Ectodermal cell (in vitro differentiated cells): Measurements from ENCODE around the gene MYL7.
A peak's percentile ranks its signal among the peaks of the same experiment; 100 is the strongest.

Source experiments
- H3K27ac ChIP-seq: 2 replicates; pipeline ENCODE4 v1.7.0; 2013; ENCODE audit warnings: mild to moderate bottlenecking, low read depth, low read length; ENCODE audit not compliant: insufficient read depth, poor library complexity, severe bottlenecking
- H3K27me3 ChIP-seq: 2 replicates; pipeline ENCODE4 v1.7.0; 2013; ENCODE audit warnings: mild to moderate bottlenecking, low read length; ENCODE audit not compliant: insufficient read depth, control insufficient read depth, poor library complexity, severe bottlenecking
- H3K36me3 ChIP-seq: one replicate; pipeline ENCODE4 v1.7.0; 2013; ENCODE audit warnings: low read length; ENCODE audit not compliant: control insufficient read depth, insufficient read depth
- H3K4me1 ChIP-seq: one replicate; pipeline ENCODE4 v1.7.0; 2013; ENCODE audit warnings: low read length; ENCODE audit not compliant: control insufficient read depth, insufficient read depth
- H3K4me3 ChIP-seq: 2 replicates; pipeline ENCODE4 v1.7.0; 2013; ENCODE audit warnings: low read depth, low read length, control low read depth; ENCODE audit not compliant: insufficient read depth
- H3K9me3 ChIP-seq: 2 replicates; pipeline ENCODE4 v1.7.0; 2013; ENCODE audit warnings: mild to moderate bottlenecking, low read length, moderate library complexity; ENCODE audit not compliant: control insufficient read depth
- WGBS, 2 experiments: methylation state at CpG; one replicate each; pipeline ENCODE4 v1.1.7; 2013; ENCODE audit warnings: missing lambda C conversion rate in 2 of 2; 5-methylcytosine and 5-hydroxymethylcytosine counted together

The MYL7 gene

DNA sequence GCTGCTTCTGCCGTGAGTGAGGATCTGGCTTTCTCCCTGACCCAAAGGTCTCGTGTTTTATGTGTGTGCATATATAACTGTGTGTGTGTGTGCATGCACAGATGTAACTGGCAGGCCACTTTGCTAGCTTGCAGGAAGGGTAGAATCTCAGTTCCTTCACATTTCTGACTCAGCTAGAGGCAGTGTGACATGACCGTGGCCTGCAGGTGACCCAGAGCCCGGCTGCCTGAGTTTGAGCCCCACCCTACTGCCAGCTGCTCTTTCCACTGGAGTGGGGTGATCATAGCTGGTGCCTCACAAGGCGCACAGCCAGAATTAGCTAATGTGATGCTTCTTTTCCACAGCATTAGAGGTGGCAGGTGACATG is 9.3 kb upstream of the MYL7 start:
- no peaks in the 10 kb centered on the region for H3K9me3 ChIP-seq
- peaks cover 11% of the 10 kb centered on the region for H3K27me3 ChIP-seq
- H3K4me3 ChIP-seq = no peak overlapping the region
- WGBS, 2 experiments = 91 to 92% methylated on average over 5 of the region's 5 CpGs
- peaks cover 16% of the 10 kb centered on the region for H3K4me1 ChIP-seq
- H3K36me3 ChIP-seq = no peaks in the 10 kb centered on the region
- no peak overlapping the region for H3K27ac ChIP-seq

GRCh38 chr7:44149571-44150465 is 8.7 kb upstream of the MYL7 start:
- H3K36me3 ChIP-seq = no peaks in the 10 kb centered on the region
- H3K27ac ChIP-seq = no peak overlapping the region
- H3K4me1 ChIP-seq = peaks cover 16% of the 10 kb centered on the region
- WGBS, 2 experiments = 93 to 94% methylated on average over 18 of the region's 18 CpGs
- H3K9me3 ChIP-seq = no peaks in the 10 kb centered on the region
- H3K27me3 ChIP-seq = peaks cover 17% of the 10 kb centered on the region
- H3K4me3 ChIP-seq = no peak overlapping the region

GRCh38 chr7:44148961-44149536 is 7.9 kb upstream of the MYL7 start:
- peaks cover 16% of the 10 kb centered on the region for H3K4me1 ChIP-seq
- no peak overlapping the region for H3K4me3 ChIP-seq
- H3K27ac ChIP-seq = no peak overlapping the region
- H3K27me3 ChIP-seq = peaks cover 25% of the 10 kb centered on the region
- 94% methylated on average over 9 of the region's 9 CpGs for WGBS, 2 experiments
- H3K36me3 ChIP-seq = no peaks in the 10 kb centered on the region
- H3K9me3 ChIP-seq = no peaks in the 10 kb centered on the region

GRCh38 chr7:44148166-44148565 is 7.0 kb upstream of the MYL7 start:
- H3K9me3 ChIP-seq = no peaks in the 10 kb centered on the region
- H3K27ac ChIP-seq = no peak overlapping the region
- peaks cover 16% of the 10 kb centered on the region for H3K4me1 ChIP-seq
- H3K36me3 ChIP-seq = no peaks in the 10 kb centered on the region
- H3K4me3 ChIP-seq = no peak overlapping the region
- WGBS, 2 experiments = 97 to 99% methylated on average over 2 of the region's 2 CpGs
- H3K27me3 ChIP-seq = peaks cover 29% of the 10 kb centered on the region

GRCh38 chr7:44147026-44147991 is 6.2 kb upstream of the MYL7 start:
- Histone ChIP-seq H3K27ac (no peak overlapping the region), H3K27me3 (peaks cover 29% of the 10 kb centered on the region), H3K9me3 (no peaks in the 10 kb centered on the region), H3K36me3 (no peaks in the 10 kb centered on the region), H3K4me3 (no peak overlapping the region), H3K4me1 (peaks cover 16% of the 10 kb centered on the region)
- WGBS, 2 experiments = 76 to 77% methylated on average over 33 of the region's 33 CpGs

DNA sequence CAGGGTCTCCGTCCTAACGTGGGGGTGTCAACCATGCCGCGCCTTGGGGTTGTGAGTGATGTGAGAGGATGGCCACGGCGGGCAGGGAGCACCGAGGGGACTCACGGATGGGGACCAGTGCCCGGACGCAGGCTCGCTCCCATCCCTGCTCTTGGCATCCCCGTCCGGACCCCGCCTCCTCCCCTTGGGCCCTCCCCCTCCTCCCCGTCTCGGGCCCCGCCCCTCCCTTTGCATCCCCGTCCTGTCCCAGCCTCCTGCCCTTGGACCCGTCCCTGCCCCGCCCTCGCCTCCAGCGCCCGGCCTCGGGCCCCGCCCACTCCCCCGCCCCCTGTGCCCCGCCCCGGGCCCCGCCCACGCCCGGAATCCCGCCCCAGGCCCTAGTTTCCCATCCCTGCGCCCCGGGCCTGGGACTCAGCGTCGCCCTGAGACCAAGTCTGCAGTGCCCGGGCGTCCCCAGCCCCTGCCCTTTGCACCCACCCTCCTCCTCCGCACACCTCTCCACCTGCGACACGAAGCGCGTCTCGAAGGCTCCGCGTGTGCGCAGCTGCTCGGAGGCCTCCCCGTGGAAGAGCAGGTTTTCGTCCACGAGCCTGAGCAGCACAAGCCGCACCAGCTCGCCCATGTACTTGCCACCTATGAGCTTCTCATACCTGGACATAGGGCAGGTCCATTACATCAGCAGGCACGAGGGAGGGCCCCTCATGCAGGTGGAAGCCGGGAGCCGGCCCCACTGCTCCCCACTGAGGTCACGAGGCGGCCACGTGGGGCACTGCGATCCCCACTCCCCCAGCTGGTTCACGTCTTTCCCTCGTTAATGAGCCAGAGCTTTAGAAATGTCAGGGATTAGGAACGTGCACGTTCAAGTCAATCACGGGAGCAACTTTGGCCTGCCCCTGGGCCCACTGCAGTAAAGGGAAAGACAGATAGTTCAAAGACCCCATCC is 5.1 kb upstream of the MYL7 start:
- H3K27me3 ChIP-seq = peaks cover 29% of the 10 kb centered on the region
- WGBS, 2 experiments = 32 to 33% methylated on average over 61 to 63 of the region's 65 CpGs
- H3K36me3 ChIP-seq = no peaks in the 10 kb centered on the region
- no peak overlapping the region for H3K27ac ChIP-seq
- peak overlapping the region; percentile 24 for H3K4me3 ChIP-seq
- H3K9me3 ChIP-seq = no peaks in the 10 kb centered on the region
- H3K4me1 ChIP-seq = peaks cover 16% of the 10 kb centered on the region

DNA sequence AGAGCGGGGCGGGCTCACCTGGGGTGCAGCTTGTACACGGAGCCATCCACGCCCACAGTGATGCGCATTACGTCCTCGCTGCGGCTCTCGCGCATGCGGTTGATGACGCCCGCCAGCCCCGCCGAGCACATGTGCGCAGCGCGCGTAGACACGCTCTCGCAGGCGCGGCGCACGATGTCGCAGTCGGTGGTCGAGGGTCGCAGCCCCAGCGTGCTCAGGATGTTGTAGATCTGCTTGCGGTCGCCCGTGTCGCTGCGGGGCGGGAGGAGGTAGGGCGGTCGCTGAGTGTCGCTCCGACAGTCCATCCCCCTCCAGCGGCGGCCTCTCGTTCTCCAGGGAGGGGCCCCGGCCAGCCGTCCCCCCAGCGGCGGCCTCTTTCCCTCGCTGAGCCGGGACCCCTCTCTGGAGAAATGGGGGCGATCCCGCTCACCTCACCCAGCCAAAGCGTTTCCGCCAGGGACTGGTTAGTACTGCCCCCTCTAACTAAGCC is 4.4 kb upstream of the MYL7 start:
- H3K36me3 ChIP-seq = no peaks in the 10 kb centered on the region
- 26 to 27% methylated on average over 53 of the region's 53 CpGs for WGBS, 2 experiments
- peaks cover 16% of the 10 kb centered on the region for H3K4me1 ChIP-seq
- peaks cover 29% of the 10 kb centered on the region for H3K27me3 ChIP-seq
- peak overlapping the region; percentile 24 for H3K4me3 ChIP-seq
- H3K9me3 ChIP-seq = no peaks in the 10 kb centered on the region
- no peak overlapping the region for H3K27ac ChIP-seq

- Histone ChIP-seq H3K27ac (no peak overlapping the region), H3K9me3 (no peaks in the 10 kb centered on the region), H3K27me3 (peaks cover 29% of the 10 kb centered on the region), H3K4me3 (peak overlapping the region; percentile 24), H3K4me1 (peaks cover 16% of the 10 kb centered on the region), H3K36me3 (no peaks in the 10 kb centered on the region)
- 87 to 88% methylated on average over 31 of the region's 31 CpGs for WGBS, 2 experiments
These were observed 3.9 kb upstream of the MYL7 start for GRCh38 chr7:44144968-44145478.

DNA sequence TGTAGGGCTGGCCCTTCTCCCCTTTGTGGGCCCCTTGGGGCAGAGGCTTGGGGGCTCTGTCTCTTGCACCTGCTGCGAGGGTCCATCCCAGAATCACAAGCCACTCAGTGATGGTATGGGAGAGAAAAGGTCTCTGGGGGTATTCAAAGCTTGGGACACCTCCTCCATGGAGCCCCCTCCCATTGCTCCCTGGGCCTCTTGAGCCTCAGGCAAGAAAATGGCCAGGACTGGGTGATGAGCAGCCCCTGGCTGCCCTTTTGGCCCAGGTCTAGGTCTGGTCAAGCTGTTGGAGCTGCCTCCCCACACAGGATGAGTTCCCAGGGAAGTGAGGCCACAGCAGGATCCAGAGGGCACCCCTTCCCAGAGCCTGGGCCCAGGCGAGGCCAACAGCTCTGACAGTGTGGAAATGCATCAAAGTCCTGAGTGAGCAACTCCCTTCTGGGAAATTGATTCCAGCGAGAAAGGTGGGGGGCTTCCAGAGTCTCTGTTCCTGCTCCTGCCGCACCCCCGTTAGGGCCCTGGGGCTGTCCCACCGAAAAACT is 3.4 kb upstream of the MYL7 start:
- WGBS, 2 experiments = 93 to 94% methylated on average over 6 of the region's 6 CpGs
- H3K27me3 ChIP-seq = peaks cover 29% of the 10 kb centered on the region

More for the DNA sequence above, 3.4 kb upstream of the MYL7 start:
- Histone ChIP-seq H3K4me1 (peaks cover 16% of the 10 kb centered on the region), H3K9me3 (no peaks in the 10 kb centered on the region), H3K36me3 (no peaks in the 10 kb centered on the region), H3K4me3 (no peak overlapping the region), H3K27ac (no peak overlapping the region)
